ENCODE measurements around the gene MSANTD1.

Gene MSANTD1

DNA sequence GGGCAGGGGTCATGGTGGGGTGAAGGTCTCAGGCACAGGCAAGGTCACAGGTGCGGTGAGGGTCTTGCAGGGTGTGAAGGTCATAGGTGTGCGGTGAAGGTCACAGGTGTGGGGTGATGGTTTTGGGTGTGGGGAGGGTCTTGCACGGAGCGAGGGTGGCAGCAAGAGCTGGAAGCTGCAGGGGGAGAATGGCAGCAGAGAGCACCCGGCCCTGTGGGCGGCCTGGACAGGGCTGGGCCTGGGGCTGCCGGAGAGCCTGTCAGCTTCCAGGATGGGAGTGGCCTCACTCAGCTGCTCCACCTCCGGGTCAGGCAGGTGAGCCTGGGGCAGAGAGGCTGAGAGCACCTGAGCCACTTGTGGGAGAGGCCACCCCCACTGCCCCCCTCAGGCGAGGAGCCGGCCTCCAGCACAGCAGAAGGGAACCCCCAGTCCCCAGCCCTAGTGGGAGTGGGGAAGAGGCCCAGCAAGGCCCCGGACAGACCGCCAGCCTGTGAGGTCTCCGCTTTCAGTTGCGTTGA is 1.5 kb downstream of the MSANTD1 start:
- no peak for DNase-seq

DNA sequence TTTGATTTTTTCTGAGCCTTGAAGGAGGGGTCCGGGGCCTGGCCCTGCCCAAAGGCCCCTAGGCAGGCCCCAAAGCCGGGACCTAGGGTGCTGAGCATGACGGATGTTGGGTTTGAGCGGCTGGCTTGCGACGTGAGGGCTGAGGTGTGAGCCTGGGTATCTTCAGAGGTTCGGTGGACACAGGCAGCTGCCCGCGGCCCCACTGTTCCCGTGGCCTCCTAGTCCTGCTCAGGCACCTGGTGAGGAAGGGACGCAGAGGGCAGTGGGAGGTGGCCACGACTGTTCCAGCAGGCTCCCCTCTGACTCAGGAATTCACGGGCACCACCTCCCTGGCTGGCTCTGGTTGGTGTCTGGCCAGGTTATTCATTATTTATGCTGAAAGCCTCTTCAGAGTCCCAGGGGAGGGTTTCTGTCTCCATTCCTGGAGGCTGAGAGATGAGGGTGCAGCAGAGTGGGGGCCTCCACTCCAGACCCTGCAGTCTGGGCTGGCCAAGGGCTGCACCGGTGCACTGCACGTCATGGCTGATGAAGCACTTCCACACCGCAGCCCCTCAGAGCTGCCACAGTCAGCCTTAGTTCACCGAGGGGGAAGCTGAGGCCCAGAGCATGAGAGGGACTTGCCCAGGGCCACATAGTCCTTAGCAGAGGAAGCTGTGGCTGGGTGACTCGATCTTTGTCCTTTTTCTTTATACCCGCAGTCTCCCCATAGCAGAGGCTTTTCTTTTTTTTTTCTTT is 2.2 kb downstream of the MSANTD1 start:
- no peak for DNase-seq

DNA sequence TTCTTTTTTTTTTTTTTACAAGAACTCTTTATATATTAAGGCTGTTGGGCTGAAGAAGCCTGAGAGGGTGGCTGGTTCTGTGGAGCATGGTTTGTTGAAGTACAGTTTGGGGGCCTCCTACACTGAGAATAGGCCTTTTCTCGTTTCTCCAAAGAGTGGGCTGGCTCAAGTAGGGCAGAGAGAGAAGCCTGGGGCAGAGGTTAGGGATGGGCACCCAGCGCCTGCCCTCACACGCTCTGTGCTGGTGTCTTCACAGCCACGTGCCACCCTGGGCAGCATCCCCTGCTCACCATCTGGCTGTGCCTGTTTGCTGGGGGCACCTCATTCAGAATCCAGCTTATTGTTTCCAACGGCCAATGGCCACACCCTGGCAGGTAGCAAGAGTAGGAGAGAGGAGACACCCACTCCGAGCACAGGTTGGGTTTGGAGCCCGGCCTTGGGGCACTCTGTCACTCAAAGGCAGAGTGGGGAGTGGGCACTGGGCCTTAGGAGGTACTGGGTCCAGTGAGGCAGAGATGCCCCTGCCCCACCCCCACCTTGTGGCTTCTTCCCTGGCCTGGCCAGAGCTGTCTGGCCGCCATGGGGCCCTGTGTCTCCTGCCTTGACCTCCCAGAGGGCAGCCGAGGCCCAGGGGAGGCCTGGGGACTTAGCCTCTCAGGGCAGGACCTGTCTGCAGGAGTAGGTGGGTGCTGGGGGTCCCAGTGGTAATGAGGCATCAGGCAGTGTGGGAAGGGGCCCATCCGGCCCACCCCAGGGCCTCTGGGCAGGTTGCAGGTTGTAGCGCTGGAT is 2.9 kb downstream of the MSANTD1 start:
- no peak for DNase-seq

DNA sequence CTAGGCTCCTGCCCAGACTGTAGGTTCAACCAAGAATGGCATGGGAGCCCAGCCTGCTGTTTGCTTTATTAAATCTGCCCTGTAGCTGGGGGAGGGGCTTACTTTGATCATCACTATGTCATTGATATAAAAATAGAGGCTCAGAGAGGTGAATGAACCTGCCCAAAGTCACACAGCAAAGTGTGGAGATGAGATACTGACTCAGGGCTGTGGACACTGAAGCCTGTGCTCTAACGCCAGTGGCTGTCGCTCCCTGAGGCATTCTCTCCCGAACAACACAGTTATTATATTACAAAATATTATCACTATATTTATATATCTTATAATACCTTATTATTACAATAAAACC is 3.5 kb downstream of the MSANTD1 start:
- no peak for DNase-seq

DNA sequence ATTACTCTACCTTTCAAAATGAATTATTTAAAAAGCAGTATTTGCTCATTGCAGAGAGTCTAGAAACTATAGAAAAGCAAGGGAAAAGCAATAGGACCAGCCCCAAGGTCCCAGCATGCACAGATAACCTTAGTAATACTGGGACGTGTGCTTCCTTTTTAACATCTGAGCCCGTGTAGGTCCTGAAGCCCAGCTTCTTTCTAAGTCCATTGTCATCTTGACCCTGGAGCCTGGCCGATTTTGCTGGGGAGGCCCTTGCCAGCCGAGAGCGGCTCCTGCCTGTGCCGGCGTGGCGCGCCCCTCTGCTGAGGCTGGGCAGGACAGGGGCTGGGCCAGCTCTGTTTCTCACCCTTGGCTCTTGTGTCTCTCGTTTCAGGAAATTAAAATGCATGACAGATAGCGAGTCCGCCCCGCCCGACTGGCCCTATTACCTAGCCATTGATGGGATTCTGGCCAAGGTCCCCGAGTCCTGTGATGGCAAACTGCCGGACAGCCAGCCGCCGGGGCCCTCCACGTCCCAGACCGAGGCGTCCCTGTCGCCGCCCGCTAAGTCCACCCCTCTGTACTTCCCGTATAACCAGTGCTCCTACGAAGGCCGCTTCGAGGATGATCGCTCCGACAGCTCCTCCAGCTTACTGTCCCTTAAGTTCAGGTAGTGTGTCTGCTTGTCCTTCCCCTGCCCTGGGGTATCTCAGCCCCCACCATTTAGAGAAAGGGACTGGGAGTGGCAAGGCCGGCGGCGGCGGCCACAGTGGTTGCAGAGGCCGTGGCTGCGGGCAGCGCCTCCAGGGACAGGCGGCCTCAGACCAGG is 4.1 kb downstream of the MSANTD1 start:
- DNase-seq = no peak

DNA sequence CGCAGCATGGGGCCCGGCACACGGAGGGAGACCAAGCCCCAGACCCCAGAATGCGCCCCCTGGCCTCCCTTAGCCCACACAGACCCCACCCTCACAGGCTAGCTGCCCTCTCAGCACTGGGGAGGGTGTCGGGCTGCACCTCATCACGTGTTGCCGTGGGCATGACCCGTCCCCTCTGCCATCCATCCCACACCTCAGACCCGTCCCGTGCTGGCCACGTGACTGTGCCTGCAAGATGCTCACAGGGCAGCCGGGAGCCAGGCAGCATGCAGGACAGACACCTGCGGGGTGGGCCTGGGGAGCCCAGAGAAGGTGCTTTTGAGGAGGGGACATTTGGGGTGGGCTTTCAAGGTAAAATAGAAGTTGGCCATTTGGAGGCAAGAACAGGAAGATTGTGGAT is 4.8 kb downstream of the MSANTD1 start:
- no peak for DNase-seq

DNA sequence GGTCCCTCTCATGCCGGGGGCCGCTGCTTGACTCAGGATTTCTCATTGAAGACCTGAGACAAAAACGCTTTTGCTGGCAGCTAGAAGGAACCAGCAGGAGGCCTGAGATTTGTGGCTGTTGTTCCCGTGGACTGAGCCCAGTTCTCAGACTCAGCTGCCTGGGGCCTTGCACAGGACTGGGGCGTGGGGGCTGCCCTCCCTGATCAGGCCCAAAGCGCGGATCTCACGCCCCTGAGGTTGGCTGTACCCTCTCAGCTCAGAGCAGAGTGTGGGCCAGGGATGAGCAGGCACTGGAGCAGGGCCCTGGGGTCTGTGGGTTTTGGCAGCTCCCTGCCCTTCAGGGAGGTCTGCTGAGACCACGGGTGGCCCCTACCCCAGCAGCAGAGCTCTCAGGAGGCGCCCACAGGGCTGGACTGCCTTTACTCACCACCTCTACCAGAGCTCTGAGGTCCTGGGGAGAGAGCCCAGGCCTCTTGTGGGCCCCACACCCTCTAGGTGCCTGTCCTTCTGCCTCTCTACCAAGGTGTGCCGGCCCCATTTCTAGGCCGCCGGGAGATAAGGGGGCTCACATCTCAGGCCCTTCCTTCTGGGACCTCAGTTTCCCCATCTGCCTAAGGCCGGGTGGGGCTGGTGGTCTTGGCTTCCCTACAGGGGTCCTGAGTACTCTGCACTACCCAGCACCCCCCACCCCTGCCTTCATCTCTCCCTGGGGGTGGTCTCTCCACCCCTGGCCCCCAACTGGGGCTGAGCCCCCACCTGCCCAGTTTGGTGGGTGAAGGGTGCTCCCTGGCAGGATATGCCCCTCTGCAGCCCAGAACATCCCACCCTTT is 5.6 kb downstream of the MSANTD1 start:
- no peak for DNase-seq

DNA sequence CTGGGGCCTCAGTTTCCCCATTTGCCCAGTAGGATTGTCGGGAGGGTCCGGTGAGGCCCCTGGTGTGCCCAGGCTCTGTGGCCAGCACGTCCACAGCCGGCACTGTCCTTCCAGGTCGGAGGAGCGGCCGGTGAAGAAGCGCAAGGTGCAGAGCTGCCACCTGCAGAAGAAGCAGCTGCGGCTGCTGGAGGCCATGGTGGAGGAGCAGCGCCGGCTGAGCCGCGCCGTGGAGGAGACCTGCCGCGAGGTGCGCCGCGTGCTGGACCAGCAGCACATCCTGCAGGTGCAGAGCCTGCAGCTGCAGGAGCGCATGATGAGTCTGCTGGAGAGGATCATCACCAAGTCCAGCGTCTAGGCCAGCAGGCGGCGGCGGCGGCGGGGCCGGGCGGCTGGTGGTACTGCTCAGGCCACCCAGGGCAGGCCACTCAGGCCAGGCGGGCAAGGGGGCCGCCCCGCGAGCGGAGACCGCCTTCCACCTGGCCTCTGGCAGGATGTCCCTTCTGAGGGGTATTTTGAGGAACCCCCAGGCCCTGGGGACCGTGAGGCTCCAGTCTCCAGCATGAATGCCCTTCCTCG is 6.7 kb downstream of the MSANTD1 start:
- no peak for DNase-seq

DNA sequence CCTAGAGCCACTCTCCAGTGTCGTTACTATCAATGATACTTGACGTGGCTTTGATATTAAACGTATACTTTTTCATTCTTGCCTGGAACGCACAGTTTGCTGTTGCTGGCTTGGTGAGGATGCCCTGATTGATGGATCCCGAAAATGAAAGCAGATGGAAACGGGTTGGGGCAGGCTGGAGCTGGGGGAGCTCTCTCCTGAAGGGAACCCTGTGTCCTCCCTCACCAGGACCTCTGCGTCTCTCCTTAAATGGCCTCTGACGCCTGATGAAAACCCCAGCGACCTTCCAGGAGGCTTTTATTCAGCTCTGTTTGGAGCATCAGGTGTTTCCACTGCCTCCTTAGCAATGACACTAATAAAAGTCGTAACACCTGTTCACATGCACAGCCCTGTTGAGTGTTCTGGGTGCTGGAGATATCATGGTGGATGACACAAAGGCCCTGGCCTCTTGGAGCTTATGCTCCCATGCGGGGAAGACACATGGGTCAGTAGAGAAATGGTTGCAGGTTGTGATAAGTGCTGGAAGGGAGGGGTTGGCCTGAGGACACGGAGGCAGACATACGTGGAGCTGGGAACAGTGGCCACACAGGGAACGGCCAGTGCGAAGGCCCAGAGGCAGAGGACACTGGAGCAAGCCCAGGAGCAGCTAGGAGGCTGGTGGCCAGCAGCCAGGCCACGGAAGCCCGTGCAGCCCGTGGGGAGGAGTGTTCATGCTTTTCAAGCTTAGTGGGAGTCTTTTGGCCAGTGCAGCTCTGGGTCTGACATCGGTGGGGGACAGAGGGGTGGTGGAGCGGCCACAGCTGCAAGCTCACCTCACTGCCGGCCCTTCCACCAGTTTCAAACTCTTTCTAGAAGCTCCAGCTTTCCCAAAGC is 7.5 kb downstream of the MSANTD1 start:
- no peak for DNase-seq

DNA sequence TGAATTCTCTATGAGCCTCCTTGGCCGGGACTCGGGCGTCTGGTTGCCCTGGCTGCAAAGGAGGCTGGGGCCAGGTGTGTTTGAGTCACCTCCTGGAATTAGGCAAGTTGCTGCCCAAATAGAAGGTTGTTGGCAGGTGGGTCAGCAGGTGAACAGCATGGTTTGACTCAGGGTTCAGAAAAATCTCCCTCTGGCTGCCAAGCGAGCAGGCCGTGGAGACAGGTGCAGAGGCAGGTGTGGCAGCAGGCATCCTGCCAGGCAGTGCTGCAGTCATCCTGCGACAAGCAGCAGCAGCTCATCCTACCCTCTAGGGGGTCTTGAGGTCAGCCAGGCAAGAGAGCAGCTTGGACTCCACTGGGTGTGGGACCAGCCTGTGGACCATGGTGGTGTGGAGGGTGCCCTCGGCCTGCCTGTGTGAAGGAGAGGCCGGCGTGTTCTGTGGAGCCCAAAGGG is 8.2 kb downstream of the MSANTD1 start:
- peak; percentile 85 for DNase-seq

DNA sequence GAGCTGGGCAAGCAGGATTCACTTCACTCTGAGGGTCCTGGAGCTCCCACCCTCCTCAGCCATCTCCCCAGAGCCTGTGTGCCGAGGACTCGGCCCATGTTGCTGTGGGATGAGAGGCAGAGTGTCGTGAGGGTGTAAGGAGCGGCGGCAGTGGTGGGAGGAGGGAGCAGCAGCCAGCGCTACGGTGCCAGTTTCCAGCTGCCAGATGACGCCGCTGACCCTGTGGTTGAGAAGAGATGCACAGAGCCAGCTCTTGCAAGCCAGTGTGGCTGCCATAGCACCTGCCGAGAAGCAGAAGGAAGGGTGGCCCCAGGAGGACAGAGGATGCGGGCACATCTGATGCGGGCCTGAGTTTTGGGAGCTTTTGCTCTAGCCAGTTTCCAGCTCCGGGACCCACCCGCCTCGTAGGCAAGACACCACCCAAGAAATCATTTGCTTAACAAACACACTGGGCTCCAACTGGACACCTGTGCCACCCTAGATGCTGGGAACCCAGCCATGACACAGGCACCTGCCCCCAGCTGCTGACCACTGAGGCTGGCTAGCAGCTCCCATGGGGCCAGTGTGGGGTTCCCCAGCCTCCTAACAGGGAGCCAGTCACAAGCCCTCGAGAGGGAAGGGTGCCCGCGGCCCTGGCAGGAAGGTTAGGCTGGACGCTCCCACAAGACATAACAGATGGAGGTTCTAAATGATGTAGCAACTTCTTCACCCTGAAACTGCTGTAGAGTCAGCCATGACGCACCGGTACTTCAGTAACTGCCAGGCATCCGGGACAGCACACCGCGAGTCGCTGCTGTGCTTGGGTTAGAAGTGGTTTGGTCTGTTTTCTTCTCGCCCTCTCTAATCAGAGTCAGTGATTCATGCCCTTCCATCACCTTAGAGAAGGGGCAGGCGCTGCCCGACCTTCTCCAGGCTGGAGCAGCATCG is 8.9 kb downstream of the MSANTD1 start:
- DNase-seq = peak; percentile 25

DNA sequence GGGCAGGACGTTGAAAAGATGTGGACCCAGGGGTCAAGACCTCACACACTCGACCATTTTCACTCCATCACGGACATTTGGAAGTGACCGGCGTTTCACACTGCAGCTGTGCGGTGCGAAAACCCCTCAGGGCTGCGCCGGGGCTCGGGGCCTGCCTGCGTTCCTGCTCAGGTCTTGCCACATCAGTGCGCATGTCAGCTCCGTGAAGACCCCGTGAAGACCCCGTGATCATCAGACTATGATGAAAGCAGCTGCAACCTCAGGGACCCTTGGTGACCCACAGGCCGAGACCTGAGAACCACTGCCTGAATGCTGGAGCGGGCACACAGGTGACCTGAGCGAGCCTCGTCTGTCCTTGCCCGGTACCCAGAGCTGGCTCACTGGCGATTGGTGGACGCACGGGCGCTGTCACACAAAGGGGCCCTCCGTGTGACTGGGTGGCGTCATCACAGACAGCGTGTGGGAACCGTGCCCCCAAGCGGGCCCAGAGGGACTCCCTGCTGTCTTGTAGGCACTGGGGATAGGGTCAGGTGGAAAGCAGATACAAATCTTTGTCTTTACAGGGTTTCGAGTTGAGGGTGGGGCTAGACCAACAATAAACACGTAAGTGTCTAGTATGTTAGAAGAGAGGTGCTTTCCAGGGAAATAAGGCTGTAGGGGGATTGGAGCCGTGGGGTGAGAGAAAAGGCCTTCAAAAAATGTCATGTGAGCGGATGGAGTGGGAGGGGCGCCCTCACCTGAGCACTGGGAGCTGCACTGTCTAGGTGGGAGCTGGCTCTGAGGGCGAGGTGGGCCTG is 12.7 kb downstream of the MSANTD1 start:
- DNase-seq = no peak

DNA sequence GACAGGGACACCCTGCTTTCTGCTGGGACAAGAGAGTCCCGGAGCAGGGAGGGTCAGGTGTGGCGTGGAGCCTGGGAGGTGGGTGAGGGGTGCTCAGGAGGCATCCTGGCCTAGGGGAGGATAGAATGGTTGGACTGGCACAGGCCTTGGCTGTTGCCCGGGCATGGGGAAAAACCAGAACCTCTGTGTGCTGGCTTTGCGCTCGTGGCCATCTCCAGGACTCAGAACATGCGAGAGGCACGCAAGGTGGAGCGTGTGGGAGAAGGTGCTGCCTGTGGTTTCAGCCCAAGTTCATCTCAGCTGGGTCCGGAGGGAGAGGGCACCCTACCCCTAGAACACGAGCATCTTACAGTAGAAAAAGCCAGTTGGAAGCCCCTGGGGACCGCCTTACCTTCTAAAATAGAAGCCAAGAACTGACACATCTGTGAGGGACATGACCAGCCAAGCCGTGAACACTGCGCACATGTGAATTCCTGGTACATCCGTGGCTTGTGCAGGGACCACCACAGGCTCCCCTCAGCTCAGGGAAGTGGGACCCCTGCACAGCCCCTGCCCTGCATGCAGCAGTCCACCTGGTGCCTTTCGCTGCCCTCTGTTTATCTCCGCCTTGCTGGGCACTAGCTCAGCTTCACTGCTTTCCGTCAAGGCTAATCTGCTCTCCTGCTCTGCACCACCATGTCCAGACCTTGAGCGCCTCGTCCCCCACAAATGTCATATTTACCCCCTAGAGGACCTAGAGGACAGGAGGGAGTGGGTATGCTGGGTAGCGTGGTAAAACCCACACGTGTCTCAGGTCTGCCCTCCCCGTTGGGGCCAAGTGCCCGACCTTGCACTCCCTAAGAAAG is 13.5 kb downstream of the MSANTD1 start:
- DNase-seq = no peak

DNA sequence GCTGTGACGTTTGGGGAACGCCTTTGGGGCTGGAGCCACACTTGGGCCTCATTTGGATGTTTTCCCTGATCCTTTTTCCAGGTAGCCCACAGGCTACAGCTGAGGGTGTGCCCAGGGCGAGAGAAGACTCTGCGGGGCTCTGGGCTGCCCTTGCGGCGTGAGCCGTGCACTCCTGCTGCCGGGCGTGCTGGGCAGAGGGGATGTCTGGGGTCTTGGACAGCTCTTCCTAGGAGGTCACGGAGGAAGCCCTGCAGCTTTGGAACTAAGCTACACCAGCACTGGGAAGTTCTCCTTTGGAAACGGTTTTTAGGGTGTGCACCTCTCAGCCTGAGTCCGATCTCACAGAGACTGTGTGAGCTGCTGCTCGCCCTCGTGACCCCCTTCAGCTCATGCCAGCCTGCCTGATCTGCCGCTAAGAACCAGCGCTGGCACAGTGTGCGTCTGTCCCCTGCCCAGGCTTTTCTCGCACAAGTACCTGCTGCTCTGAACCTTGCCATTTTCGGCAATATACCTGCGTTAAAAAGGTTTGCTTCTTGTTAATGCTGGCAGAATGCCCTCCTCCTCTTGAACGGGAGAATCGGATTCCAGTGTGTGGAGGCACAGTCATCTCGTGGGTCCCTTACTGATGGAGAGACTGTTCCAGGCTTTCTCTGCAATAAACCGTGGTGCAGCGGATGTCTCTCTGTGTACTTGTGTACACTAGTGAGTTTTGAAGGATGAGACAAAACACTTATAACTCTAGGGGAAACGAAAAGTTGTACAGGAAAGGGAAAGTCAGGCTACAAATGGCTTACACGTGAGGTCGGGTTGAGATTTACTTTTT is 14.3 kb downstream of the MSANTD1 start:
- DNase-seq = no peak

DNA sequence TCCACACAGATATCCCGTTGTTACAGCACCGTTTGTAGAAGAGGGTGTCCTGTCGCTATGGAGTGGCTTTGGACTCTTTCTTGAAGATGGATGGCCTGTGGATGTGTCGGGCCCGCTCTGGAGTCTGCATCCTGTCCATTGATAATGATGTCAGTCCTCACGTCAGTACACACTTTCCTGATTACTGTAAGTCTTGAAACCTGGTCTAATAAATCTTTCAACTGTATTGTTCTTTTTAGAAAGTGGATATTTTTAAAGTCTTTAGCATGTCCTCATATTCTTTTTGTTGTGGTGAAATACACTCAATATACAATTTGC is 14.9 kb downstream of the MSANTD1 start:
- no peak for DNase-seq

DNA sequence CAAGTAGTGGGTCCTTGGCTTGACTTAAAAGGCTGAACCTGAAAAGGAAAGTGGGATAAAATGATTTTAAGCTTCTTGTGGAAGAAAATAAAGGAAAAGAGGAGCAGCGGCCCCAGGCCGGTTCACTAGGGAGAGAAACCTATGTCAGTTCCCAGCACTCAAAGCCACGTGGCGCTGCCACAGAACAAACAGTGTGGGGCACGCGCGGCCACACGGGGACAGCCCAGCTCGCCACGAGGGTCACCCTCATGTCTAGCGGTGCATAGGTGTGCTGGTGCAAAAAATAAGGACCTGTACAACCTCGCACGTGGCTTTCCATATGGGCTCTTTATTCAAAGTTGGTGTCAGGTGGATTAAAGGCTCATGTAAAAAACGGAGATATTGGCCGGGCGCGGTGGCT is 17.1 kb downstream of the MSANTD1 start:
- no peak for DNase-seq

Measured in NCI-H2029 (cell line).